Sigmoid colon (tissue), 7 donors: ENCODE measurements around the gene CCDC180. TPM values are rescaled to one million over a fixed set of nuclear protein-coding genes. Genes with fewer than 3 reads are reported as not detected.
"Not testable (repeated sequence)": the region's sequence is repeated elsewhere in the genome, so short reads cannot be mapped to it uniquely, and the experiment has no call there.

Experiments used
- DNase-seq: peaks from one replicate; pipeline ENCODE4 v3.0.0-alpha.2; 2019
- H3K27ac ChIP-seq, 4 donors: fragments of 200-600 bp; sonication (generic); one replicate each; pipeline ENCODE4 v1.5.1; 2016 to 2019; ENCODE audit warnings: mild to moderate bottlenecking in 1 of 4
- H3K27me3 ChIP-seq, 3 donors: fragments of 200-600 bp; sonication (generic); one replicate each; pipeline ENCODE4 v1.5.1; 2019; ENCODE audit warnings: mild to moderate bottlenecking in 1 of 3
- H3K36me3 ChIP-seq, 4 donors: fragments of 200-600 bp; sonication (generic); one replicate each; pipeline ENCODE4 v1.5.1; 2016 to 2019
- H3K4me1 ChIP-seq, 4 donors: fragments of 200-600 bp; sonication (generic); one replicate each; pipeline ENCODE4 v1.5.1; 2017 to 2019
- H3K4me3 ChIP-seq, 4 donors: fragments of 200-600 bp; sonication (generic); one replicate each; pipeline ENCODE4 v1.5.1; 2017 to 2019; ENCODE audit warnings: mild to moderate bottlenecking in 2 of 4, moderate library complexity in 1 of 4
- H3K9me3 ChIP-seq, 4 donors: fragments of 200-600 bp in 3 of 4; sonication (generic) in 3 of 4; one replicate each; pipeline versions ENCODE4 v1.5.1 to v1.6.1; 2013 to 2019
- EP300 ChIP-seq, 4 donors: sonication (generic); formaldehyde crosslinking; IDR thresholded peaks; one replicate each; pipeline ENCODE4 v1.6.1; 2017; ENCODE audit warnings: antibody characterized with exemption in 4 of 4
- POLR2A ChIP-seq, 2 donors: fragments of 450-650 bp; IDR thresholded peaks; one replicate each; pipeline ENCODE4 v1.6.1; 2016; ENCODE audit warnings: antibody characterized with exemption in 2 of 2, mild to moderate bottlenecking in 2 of 2, moderate library complexity in 2 of 2
- POLR2AphosphoS5 ChIP-seq, 4 donors: sonication (generic); formaldehyde crosslinking; IDR thresholded peaks; one replicate each; pipeline ENCODE4 v1.6.1; 2017; ENCODE audit warnings: antibody characterized with exemption in 4 of 4
- WGBS, 2 donors: extraction: QIAGEN DNeasy Blood & Tissue Kit; methylation state at CpG; one replicate each; pipeline ENCODE4 v1.1.7; 2013; 5-methylcytosine and 5-hydroxymethylcytosine counted together
- intact Hi-C: fragments of 100-400 bp; cut with DNase I; formaldehyde crosslinking; loops from one replicate; pipeline ENCODE4 v1.15.1; 2023
- polyA plus RNA-seq, 3 donors: library from polyadenylated mRNA; stranded (reverse); fragments of 200-250 nt; gene quantifications; one replicate each; pipeline ENCODE4 v1.2.3, GENCODE V29; 2013
- total RNA-seq, 4 donors: library from RNA; depleted of rRNA; stranded (reverse); fragments of >200 nt; gene quantifications; one replicate each; pipeline ENCODE4 v1.1.0, GENCODE V29; 2016
- TF ChIP-seq, protein P1 (sequence below), 4 experiments: fragments of 450-650 bp in 3 of 4; fragments of 200-600 bp in 1 of 4; IDR thresholded peaks; one replicate each; pipeline ENCODE4 v1.5.1; 2016 to 2019; ENCODE audit warnings: antibody characterized with exemption in 4 of 4, mild to moderate bottlenecking in 3 of 4, moderate library complexity in 2 of 4
- donor health status: healthy with polysubstance abuse.
- donor health status: Bipolar disorder and iron deficiency.
- donor health status: healthy.

Gene CCDC180
- total and polyA plus RNA-seq, 7 donors: 1.4 to 11.9 (median 5.2) TPM; not detected in 1

DNA sequence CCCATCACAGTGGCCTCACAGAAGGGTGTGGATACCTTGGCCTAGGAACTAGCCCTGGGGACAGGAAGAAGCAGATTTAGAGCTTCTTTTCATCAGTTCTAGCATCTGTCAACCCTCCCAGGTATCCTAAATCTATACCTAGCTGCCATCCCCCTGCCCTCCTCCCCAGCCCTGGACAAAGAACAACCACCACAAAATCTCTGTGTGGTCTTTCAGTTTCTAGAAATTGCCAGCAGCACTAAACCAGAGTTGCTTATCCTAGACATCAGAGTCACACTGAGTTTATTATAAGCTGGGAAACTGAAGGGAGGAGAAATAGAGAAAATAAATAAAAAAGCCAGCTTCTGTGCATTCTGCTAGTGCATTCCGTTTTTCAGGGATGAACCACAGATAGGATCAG, 14.6 kb downstream of the CCDC180 start:
- no peak for DNase-seq

DNA sequence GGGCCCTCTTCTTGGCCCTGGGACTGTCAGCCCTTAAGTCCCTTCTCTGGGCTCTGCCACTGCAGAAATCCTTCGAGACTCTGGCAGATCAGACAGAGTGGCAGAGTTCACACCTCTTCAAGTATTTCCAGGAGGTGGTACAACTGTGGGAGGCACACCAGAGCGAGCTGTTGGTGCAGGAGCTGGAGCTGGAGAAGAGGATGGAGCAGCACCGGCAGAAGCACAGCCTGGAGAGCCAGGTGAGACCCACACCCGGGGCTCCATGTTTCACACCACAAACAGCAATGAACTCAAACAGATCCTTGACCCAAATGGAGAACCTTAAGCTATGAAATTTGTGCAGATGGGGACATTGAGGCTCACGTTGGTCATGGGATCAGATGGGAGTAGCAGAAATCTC, 17.5 kb downstream of the CCDC180 start:
- Histone ChIP-seq H3K4me1 (no peaks in the 10 kb centered on the region), H3K27ac (no peak overlapping the region), H3K9me3 (no peaks in the 10 kb centered on the region), H3K27me3 (no peaks in the 10 kb centered on the region), H3K36me3 (peaks cover 0 to 94% (median 11%) of the 10 kb centered on the region in 4 donors), H3K4me3 (no peak overlapping the region)
- intact Hi-C loops: no loop called here
- TF ChIP-seq POLR2A (IDR thresholded peaks at IDR 0.05) (no peak), POLR2AphosphoS5 (IDR thresholded peaks at IDR 0.05) (no peak), EP300 (IDR thresholded peaks at IDR 0.05) (no peak)
- TF ChIP-seq, protein P1, sequence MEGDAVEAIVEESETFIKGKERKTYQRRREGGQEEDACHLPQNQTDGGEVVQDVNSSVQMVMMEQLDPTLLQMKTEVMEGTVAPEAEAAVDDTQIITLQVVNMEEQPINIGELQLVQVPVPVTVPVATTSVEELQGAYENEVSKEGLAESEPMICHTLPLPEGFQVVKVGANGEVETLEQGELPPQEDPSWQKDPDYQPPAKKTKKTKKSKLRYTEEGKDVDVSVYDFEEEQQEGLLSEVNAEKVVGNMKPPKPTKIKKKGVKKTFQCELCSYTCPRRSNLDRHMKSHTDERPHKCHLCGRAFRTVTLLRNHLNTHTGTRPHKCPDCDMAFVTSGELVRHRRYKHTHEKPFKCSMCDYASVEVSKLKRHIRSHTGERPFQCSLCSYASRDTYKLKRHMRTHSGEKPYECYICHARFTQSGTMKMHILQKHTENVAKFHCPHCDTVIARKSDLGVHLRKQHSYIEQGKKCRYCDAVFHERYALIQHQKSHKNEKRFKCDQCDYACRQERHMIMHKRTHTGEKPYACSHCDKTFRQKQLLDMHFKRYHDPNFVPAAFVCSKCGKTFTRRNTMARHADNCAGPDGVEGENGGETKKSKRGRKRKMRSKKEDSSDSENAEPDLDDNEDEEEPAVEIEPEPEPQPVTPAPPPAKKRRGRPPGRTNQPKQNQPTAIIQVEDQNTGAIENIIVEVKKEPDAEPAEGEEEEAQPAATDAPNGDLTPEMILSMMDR (IDR thresholded peaks at IDR 0.05): no peak
- no peak for DNase-seq
- 94% methylated on average over 5 of the region's 5 CpGs for WGBS, 2 donors

More for the DNA sequence above, 14.6 kb downstream of the CCDC180 start:
- Histone ChIP-seq H3K4me1 (no peaks in the 10 kb centered on the region), H3K4me3 (no peak overlapping the region), H3K27ac (no peak overlapping the region), H3K36me3 (peaks cover 0 to 95% (median 8%) of the 10 kb centered on the region in 4 donors), H3K9me3 (no peaks in the 10 kb centered on the region), H3K27me3 (no peaks in the 10 kb centered on the region)
- WGBS, 2 donors: 90% methylated on average over 1 of the region's 1 CpG
- TF ChIP-seq, protein P1 (IDR thresholded peaks at IDR 0.05): no peak
- TF ChIP-seq POLR2A (IDR thresholded peaks at IDR 0.05): no peak
- TF ChIP-seq EP300 (IDR thresholded peaks at IDR 0.05): no peak
- TF ChIP-seq POLR2AphosphoS5 (IDR thresholded peaks at IDR 0.05): no peak
- intact Hi-C loops: no loop called here

DNA sequence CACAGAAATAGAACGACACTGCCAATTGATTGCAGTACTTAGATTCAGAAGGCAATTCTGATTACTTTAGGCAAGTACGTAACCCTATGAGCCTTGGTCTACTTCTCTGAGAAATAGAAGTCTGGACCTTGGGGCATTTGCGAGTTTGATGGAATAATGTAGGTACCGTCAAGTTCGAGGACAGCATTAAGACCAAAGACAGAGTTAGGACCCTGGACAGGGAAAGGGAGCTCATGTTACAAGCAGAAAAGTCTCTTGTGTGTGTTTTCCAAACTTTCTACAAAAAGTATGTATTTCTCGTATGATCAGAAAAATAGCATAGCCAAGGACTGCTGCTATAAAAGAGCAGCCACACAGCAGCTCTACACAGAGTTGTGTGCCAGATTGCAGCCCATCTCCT, 20.1 kb downstream of the CCDC180 start:
- peaks cover 0 to 85% (median 11%) of the 10 kb centered on the region in 4 donors for H3K36me3 ChIP-seq
- TF ChIP-seq EP300 (IDR thresholded peaks at IDR 0.05) (no peak), POLR2AphosphoS5 (IDR thresholded peaks at IDR 0.05) (no peak), POLR2A (IDR thresholded peaks at IDR 0.05) (no peak)
- TF ChIP-seq, protein P1 (IDR thresholded peaks at IDR 0.05): no peak
- H3K4me3 ChIP-seq: no peak overlapping the region
- no peak for DNase-seq
- H3K27ac ChIP-seq: no peak overlapping the region
- peaks cover 0 to 3% (median under 1%) of the 10 kb centered on the region in 4 donors for H3K9me3 ChIP-seq
- H3K27me3 ChIP-seq: no peaks in the 10 kb centered on the region
- intact Hi-C loops: no loop called here
- 89 to 90% methylated on average over 6 of the region's 6 CpGs for WGBS, 2 donors
- no peaks in the 10 kb centered on the region for H3K4me1 ChIP-seq

DNA sequence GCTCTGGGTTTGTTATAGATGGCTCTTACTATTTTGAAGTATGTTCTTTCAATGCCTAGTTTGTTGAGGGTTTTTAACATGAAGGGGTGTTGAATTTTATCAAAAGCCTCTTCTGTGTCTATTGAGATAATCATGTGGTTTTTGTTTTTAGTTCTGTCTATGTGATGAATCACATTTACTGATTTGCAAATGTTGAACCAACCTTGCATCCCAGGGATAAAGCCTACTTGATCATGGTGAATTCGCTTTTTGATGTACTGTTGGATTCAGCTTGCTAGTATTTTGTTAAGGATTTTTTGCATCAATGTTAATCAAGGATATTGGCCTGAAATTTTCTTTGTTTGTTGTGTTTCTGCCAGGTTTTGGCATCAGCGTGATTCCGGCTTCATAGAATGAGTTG, 25.5 kb downstream of the CCDC180 start:
- Histone ChIP-seq H3K27ac (no peak overlapping the region), H3K27me3 (no peaks in the 10 kb centered on the region), H3K9me3 (peaks cover 0 to 10% (median 2%) of the 10 kb centered on the region in 4 donors), H3K36me3 (peaks cover 0 to 57% (median 1%) of the 10 kb centered on the region in 4 donors), H3K4me3 (no peak overlapping the region), H3K4me1 (no peaks in the 10 kb centered on the region)
- intact Hi-C loops: no loop called here
- DNase-seq: no peak
- TF ChIP-seq EP300 (IDR thresholded peaks at IDR 0.05) (no peak), POLR2A (IDR thresholded peaks at IDR 0.05) (no peak), POLR2AphosphoS5 (IDR thresholded peaks at IDR 0.05) (no peak)
- TF ChIP-seq, protein P1 (IDR thresholded peaks at IDR 0.05): no peak
- WGBS, 2 donors: 96 to 98% methylated on average over 3 of the region's 3 CpGs

DNA sequence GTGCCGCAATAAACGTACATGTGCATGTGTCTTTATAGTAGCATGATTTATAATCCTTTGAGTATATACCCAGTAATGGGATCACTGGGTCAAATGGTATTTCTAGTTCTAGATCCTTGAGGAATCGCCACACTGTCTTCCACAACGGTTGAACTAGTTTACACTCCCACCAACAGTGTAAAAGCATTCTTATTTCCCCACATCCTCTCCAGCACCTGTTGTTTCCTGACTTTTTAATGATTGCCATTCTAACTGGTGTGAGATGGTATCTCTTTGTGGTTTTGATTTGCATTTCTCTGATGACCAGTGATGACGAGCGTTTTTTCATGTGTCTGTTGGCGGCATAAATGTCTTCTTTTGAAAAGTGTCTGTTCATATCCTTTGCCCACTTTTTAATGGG, 28.2 kb downstream of the CCDC180 start:
- peaks cover 0 to 41% (median 0%) of the 10 kb centered on the region in 4 donors for H3K36me3 ChIP-seq

More for the DNA sequence above, 28.2 kb downstream of the CCDC180 start:
- DNase-seq, H3K27ac ChIP-seq, H3K27me3 ChIP-seq, H3K4me1 ChIP-seq, intact Hi-C loops, H3K4me3 ChIP-seq: not testable (repeated sequence)
- peaks cover 0 to 10% (median 2%) of the 10 kb centered on the region in 4 donors for H3K9me3 ChIP-seq
- 95 to 97% methylated on average over 7 of the region's 7 CpGs for WGBS, 2 donors
